HG03571 (cell line): Measurements from ENCODE around the gene KRTAP10-9.
"Not testable (repeated sequence)": the region's sequence is repeated elsewhere in the genome, so short reads cannot be mapped to it uniquely, and the experiment has no call there.

Experiments
- ATAC-seq: cut with Tn5 transposase; IDR thresholded peaks from one replicate; pipeline ENCODE4 v1.9.1; 2021; ENCODE audit not compliant: unreplicated experiment

Gene KRTAP10-9

GRCh38 chr21:44658913-44659595 lies 32.2 kb downstream of the KRTAP10-9 start:
- ATAC-seq, result no peak

- ATAC-seq, result not testable (repeated sequence)
These were observed 34.7 kb downstream of the KRTAP10-9 start for GRCh38 chr21:44661567-44661966.

GRCh38 chr21:44664691-44665090 lies 37.8 kb downstream of the KRTAP10-9 start:
- ATAC-seq, result no peak

- ATAC-seq, result no peak
These were observed 39.8 kb downstream of the KRTAP10-9 start, which contains the start of gene KRTAP12-2 for GRCh38 chr21:44666401-44667320. KRTAP12-2 (minus strand) TSS chr21:44666927; CDS start chr21:44666886, 41 bp downstream.

GRCh38 chr21:44667612-44668011 lies 40.7 kb downstream of the KRTAP10-9 start:
- ATAC-seq, result no peak

- no peak for ATAC-seq
These were observed 43.9 kb downstream of the KRTAP10-9 start for GRCh38 chr21:44670642-44671432.

GRCh38 chr21:44671911-44672310 lies 45.0 kb downstream of the KRTAP10-9 start:
- ATAC-seq, result no peak

GRCh38 chr21:44677881-44678280 lies 51.0 kb downstream of the KRTAP10-9 start:
- no peak for ATAC-seq
